ENCODE data around the gene LINC00237. TPM values are rescaled to one million over a fixed set of nuclear protein-coding genes. Genes with fewer than 3 reads are reported as not detected.

LINC00237 gene
- total and polyA plus RNA-seq, 2 donors from 2014 or later = not detected

DNA sequence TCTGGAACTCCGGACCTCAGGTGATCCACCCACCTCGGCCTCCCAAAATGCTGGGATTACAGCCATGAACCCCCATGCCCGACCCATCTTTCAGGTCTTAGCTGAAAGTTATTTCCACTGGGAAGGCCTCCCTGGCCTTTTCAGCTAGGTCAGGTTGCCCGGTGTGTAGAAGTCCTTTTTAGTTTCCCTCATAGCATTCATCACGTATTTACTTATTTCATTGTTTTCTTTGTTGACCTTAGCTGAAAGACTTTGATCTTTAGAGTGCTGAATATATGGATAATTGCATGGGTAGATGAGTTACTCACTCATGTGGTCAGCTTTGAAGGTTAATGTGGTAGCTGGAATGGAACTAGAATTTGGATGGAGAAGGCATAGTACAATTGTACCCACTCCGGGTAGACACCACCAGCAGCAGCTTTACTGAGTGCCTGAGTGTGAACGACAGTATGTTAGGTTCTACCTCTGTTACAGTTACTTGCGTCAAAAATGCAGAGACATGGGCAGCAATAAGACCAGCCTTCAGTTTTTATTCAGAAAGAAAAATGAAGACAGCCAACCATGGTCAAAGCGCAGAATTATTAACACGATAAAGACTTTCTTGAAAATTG, 28.8 kb upstream of the LINC00237 start:
- Histone ChIP-seq H3K9ac (ENCODE audit: low read length in 3 of 3) (no peak overlapping the region), H3K36me3 (ENCODE audit: control insufficient read depth in 2 of 3, insufficient read depth in 3 of 3, low read length in 3 of 3) (peaks cover 0 to 7% (median 2%) of the 10 kb centered on the region in 3 donors), H3K9me3 (ENCODE audit: control insufficient read depth in 2 of 3, insufficient read depth in 1 of 3, low read length in 3 of 3) (no peaks in the 10 kb centered on the region), H3K4me1 (ENCODE audit: control insufficient read depth in 2 of 3, insufficient read depth in 2 of 3, low read depth in 1 of 3, low read length in 3 of 3) (no peaks in the 10 kb centered on the region), H3K4me3 (ENCODE audit: low read length in 3 of 3) (no peak overlapping the region), H3K27ac (ENCODE audit: low read depth in 2 of 2, low read length in 2 of 2) (no peak overlapping the region), H3K27me3 (ENCODE audit: control insufficient read depth, insufficient read depth, low read length) (no peaks in the 10 kb centered on the region)
- TF ChIP-seq, protein P1, sequence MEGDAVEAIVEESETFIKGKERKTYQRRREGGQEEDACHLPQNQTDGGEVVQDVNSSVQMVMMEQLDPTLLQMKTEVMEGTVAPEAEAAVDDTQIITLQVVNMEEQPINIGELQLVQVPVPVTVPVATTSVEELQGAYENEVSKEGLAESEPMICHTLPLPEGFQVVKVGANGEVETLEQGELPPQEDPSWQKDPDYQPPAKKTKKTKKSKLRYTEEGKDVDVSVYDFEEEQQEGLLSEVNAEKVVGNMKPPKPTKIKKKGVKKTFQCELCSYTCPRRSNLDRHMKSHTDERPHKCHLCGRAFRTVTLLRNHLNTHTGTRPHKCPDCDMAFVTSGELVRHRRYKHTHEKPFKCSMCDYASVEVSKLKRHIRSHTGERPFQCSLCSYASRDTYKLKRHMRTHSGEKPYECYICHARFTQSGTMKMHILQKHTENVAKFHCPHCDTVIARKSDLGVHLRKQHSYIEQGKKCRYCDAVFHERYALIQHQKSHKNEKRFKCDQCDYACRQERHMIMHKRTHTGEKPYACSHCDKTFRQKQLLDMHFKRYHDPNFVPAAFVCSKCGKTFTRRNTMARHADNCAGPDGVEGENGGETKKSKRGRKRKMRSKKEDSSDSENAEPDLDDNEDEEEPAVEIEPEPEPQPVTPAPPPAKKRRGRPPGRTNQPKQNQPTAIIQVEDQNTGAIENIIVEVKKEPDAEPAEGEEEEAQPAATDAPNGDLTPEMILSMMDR (IDR thresholded peaks at IDR 0.05; ENCODE audit: borderline replicate concordance, extremely low read depth, insufficient read depth) = no peak
- intact Hi-C loops (cut with DNase I) = no loop called here
- no peak for FAIRE-seq
- no peak for DNase-seq

DNA sequence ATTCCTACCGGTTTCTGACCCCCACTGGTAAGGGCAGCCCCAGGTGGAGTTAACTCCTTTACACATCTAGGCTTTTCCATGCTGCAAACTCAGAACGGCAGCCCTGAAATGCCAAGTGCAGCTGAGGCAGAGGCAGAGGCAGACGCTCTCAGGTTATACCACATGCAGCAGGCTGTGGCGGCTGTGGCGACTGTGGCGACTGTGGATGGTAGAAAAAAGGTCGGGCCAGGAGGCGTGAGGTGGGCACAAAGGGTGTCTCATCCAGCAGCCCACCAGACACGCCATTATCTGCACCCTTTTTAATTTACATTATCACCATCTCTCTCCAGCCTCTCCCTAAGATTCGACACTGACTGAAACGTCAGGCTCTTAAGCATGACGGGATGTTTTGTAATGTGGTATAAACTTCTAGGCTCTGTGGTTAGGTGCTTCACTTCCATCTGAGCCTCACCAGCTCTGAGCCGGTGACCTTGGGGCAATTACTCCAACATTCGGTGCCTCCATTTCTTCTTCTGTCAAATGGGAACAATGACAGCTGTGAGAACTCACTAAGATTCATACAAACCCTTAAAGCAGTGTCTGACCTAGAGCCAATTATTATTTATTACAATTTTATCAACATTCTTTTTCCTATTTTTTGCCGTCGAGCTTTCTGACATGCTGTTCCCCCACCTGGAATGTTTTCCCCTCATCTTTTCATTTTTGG, 27.9 kb upstream of the LINC00237 start:
- DNase-seq (no peak), FAIRE-seq (no peak)
- Histone ChIP-seq H3K27me3 (ENCODE audit: control insufficient read depth, insufficient read depth, low read length) (no peaks in the 10 kb centered on the region), H3K9me3 (ENCODE audit: control insufficient read depth in 2 of 3, insufficient read depth in 1 of 3, low read length in 3 of 3) (no peaks in the 10 kb centered on the region), H3K9ac (ENCODE audit: low read length in 3 of 3) (no peak overlapping the region), H3K4me3 (ENCODE audit: low read length in 3 of 3) (no peak overlapping the region), H3K36me3 (ENCODE audit: control insufficient read depth in 2 of 3, insufficient read depth in 3 of 3, low read length in 3 of 3) (peaks cover 0 to 4% (median 2%) of the 10 kb centered on the region in 3 donors), H3K27ac (ENCODE audit: low read depth in 2 of 2, low read length in 2 of 2) (no peak overlapping the region), H3K4me1 (ENCODE audit: control insufficient read depth in 2 of 3, insufficient read depth in 2 of 3, low read depth in 1 of 3, low read length in 3 of 3) (no peaks in the 10 kb centered on the region)
- intact Hi-C loops (cut with DNase I) = no loop called here
- TF ChIP-seq, protein P1 (IDR thresholded peaks at IDR 0.05; ENCODE audit: borderline replicate concordance, extremely low read depth, insufficient read depth) = no peak

DNA sequence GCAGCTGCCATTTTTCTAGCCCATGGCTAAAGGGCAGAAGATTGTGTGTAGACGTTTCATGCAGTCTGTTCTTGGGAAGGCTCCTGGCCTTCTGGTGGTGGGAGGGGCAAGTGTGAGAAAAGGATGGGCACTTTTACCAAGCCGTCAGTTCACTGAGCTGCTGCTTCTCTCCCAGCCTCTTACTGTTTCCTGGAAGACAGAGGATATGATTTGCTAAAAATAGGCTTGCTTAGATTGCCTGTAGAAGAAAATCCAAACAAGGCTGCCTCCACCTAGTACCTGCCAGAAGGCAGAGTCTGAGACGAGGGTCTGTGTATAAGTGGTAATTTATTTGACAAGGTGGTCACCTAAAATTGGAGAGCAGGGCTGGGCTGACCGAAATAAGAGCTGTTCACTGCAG, 27.2 kb upstream of the LINC00237 start:
- intact Hi-C loops (cut with DNase I) = no loop called here
- Histone ChIP-seq H3K36me3 (ENCODE audit: control insufficient read depth in 2 of 3, insufficient read depth in 3 of 3, low read length in 3 of 3) (peaks cover 0 to 4% (median 2%) of the 10 kb centered on the region in 3 donors), H3K27me3 (ENCODE audit: control insufficient read depth, insufficient read depth, low read length) (no peaks in the 10 kb centered on the region), H3K27ac (ENCODE audit: low read depth in 2 of 2, low read length in 2 of 2) (no peak overlapping the region), H3K9me3 (ENCODE audit: control insufficient read depth in 2 of 3, insufficient read depth in 1 of 3, low read length in 3 of 3) (no peaks in the 10 kb centered on the region), H3K9ac (ENCODE audit: low read length in 3 of 3) (no peak overlapping the region), H3K4me1 (ENCODE audit: control insufficient read depth in 2 of 3, insufficient read depth in 2 of 3, low read depth in 1 of 3, low read length in 3 of 3) (no peaks in the 10 kb centered on the region), H3K4me3 (ENCODE audit: low read length in 3 of 3) (no peak overlapping the region)
- DNase-seq = no peak
- no peak for FAIRE-seq
- TF ChIP-seq, protein P1 (IDR thresholded peaks at IDR 0.05; ENCODE audit: borderline replicate concordance, extremely low read depth, insufficient read depth) = no peak

Data from kidney (tissue), 14 donors.